HG02623 (cell line): ENCODE measurements around the gene LRP8.
"Not testable (repeated sequence)": the region's sequence is repeated elsewhere in the genome, so short reads cannot be mapped to it uniquely, and the experiment has no call there.

ENCODE experiments used
- ATAC-seq: cut with Tn5 transposase; IDR thresholded peaks from one replicate; pipeline ENCODE4 v1.9.1; 2021; ENCODE audit warnings: moderate library complexity; ENCODE audit not compliant: unreplicated experiment

The LRP8 gene

GRCh38 chr1:53237638-53238037 is 90.2 kb downstream of the LRP8 start:
- no peak for ATAC-seq

- ATAC-seq = no peak
Measured at GRCh38 chr1:53220962-53221286, 106.9 kb downstream of the LRP8 start.

- peak; percentile 89 for ATAC-seq
Measured at GRCh38 chr1:53220171-53220961, 107.5 kb downstream of the LRP8 start, which contains the start of gene CZIB. Gene CZIB (minus strand): TSS chr1:53220634. CDS start chr1:53220575, 59 bp downstream.

- no peak for ATAC-seq
Measured at GRCh38 chr1:53219711-53220110, 108.2 kb downstream of the LRP8 start.

- ATAC-seq = no peak
Measured at GRCh38 chr1:53218201-53218600, 109.7 kb downstream of the LRP8 start.

GRCh38 chr1:53214376-53214940 is 113.4 kb downstream of the LRP8 start:
- ATAC-seq = no peak

- no peak for ATAC-seq
Measured at GRCh38 chr1:53210954-53211353, 116.9 kb downstream of the LRP8 start.

GRCh38 chr1:53210352-53210751 is 117.5 kb downstream of the LRP8 start:
- no peak for ATAC-seq

GRCh38 chr1:53207726-53208125 is 120.1 kb downstream of the LRP8 start:
- ATAC-seq = no peak

GRCh38 chr1:53206735-53207379 is 121.0 kb downstream of the LRP8 start:
- no peak for ATAC-seq

GRCh38 chr1:53206083-53206685 is 121.7 kb downstream of the LRP8 start:
- not testable (repeated sequence) for ATAC-seq

GRCh38 chr1:53205496-53205895 is 122.4 kb downstream of the LRP8 start:
- ATAC-seq = not testable (repeated sequence)

- ATAC-seq = no peak
Measured at GRCh38 chr1:53203466-53203865, 124.4 kb downstream of the LRP8 start.

GRCh38 chr1:53198241-53198651 is 129.6 kb downstream of the LRP8 start:
- no peak for ATAC-seq

- no peak for ATAC-seq
Measured at GRCh38 chr1:53197291-53198200, 130.3 kb downstream of the LRP8 start.

GRCh38 chr1:53196485-53197290 is 131.2 kb downstream of the LRP8 start, which contains the start of gene CPT2:
Gene CPT2 (plus strand): TSS chr1:53196824. CDS start chr1:53196944, 120 bp downstream.
- ATAC-seq = peak; percentile 98

- no peak for ATAC-seq
Measured at GRCh38 chr1:53196017-53196484, 131.8 kb downstream of the LRP8 start.

GRCh38 chr1:53195246-53196016 is 132.4 kb downstream of the LRP8 start:
- no peak for ATAC-seq
